WTC11 (cell line): ENCODE measurements around the gene ZNF333.
"Not testable (repeated sequence)": the region's sequence is repeated elsewhere in the genome, so short reads cannot be mapped to it uniquely, and the experiment has no call there.

ENCODE experiments used
- CBFB ChIP-seq: sonication (generic); formaldehyde crosslinking; IDR thresholded peaks from 2 replicates; pipeline ENCODE4 v1.8.1; 2022; ENCODE audit warnings: mild to moderate bottlenecking, low read depth, missing genetic modification reagents
- CTCF ChIP-seq: fragments of 200-600 bp; IDR thresholded peaks from 2 replicates; pipeline ENCODE4 v1.8.0; 2022; ENCODE audit warnings: antibody characterized with exemption
- JUN ChIP-seq: sonication (generic); formaldehyde crosslinking; IDR thresholded peaks from 2 replicates; pipeline ENCODE4 v1.8.0; 2023; ENCODE audit warnings: mild to moderate bottlenecking, missing genetic modification reagents
- MAX ChIP-seq: sonication (generic); formaldehyde crosslinking; IDR thresholded peaks from 2 replicates; pipeline ENCODE4 v1.8.0; 2022; ENCODE audit warnings: mild to moderate bottlenecking, missing genetic modification reagents
- NFATC4 ChIP-seq: fragments of 250-450 bp; sonication (Bioruptor Pico); IDR thresholded peaks from 2 replicates; pipeline ENCODE4 v1.9.0; 2021; ENCODE audit warnings: mild to moderate bottlenecking
- USF1 ChIP-seq: sonication (generic); formaldehyde crosslinking; IDR thresholded peaks from 2 replicates; pipeline ENCODE4 v1.8.0; 2022; ENCODE audit warnings: mild to moderate bottlenecking, missing genetic modification reagents
- ZNF138 ChIP-seq: sonication (generic); formaldehyde crosslinking; conservative IDR thresholded peaks from 2 replicates; pipeline ENCODE4 v1.8.1; 2022; ENCODE audit warnings: mild to moderate bottlenecking, moderate library complexity, missing genetic modification reagents

- TF ChIP-seq CBFB (CRISPR knock-in tag); CTCF; MAX (CRISPR knock-in tag); JUN (CRISPR knock-in tag); ZNF138 (CRISPR knock-in tag); NFATC4 (CRISPR knock-in tag); USF1 (CRISPR knock-in tag): not testable (repeated sequence)
Observed at GRCh38 chr19:14778110-14778845, 88.4 kb downstream of the ZNF333 start, which contains the start of gene ADGRE2.
